ENCODE data around the gene FRMD8. TPM values are rescaled to one million over a fixed set of nuclear protein-coding genes. Genes with fewer than 3 reads are reported as not detected.

FRMD8 gene
- total and polyA plus RNA-seq, 8 donors: 15.0 to 28.9 (median 17.3) TPM

- Histone ChIP-seq H3K4me3 (peak overlapping the region in 1 of 4 donors; percentile 12), H3K27ac (peak overlapping the region in 2 of 4 donors; percentile 7 to 10), H3K9me3 (no peaks in the 10 kb centered on the region), H3K4me1 (peaks cover 37 to 59% (median 38%) of the 10 kb centered on the region in 3 donors), H3K27me3 (no peaks in the 10 kb centered on the region), H3K36me3 (peaks cover 0 to 48% (median 25%) of the 10 kb centered on the region in 3 donors)
- peak in 1 of 6 donors; percentile 22 for DNase-seq
- WGBS, 2 donors: 82 to 88% methylated on average over 9 of the region's 9 CpGs
- TF ChIP-seq CTCF (IDR thresholded peaks at IDR 0.05): no peak
- no peak for ATAC-seq
- intact Hi-C loops (cut with DNase I): no loop called here
- no peak for FAIRE-seq
Measured at GRCh38 chr11:65435411-65435931, 49.0 kb downstream of the FRMD8 start.

- peaks cover 34 to 56% (median 38%) of the 10 kb centered on the region in 3 donors for H3K4me1 ChIP-seq
- no peak for TF ChIP-seq CTCF (IDR thresholded peaks at IDR 0.05)
- FAIRE-seq (no peak), DNase-seq (peak in 2 of 6 donors; percentile 33 to 44), ATAC-seq (peak; percentile 1 to 5 (median 2))
- intact Hi-C loops (cut with DNase I): no loop called here
- H3K27me3 ChIP-seq: no peaks in the 10 kb centered on the region
- peaks cover 0 to 48% (median 25%) of the 10 kb centered on the region in 3 donors for H3K36me3 ChIP-seq
- peak overlapping the region in 1 of 4 donors; percentile 12 for H3K4me3 ChIP-seq
- H3K27ac ChIP-seq: peak overlapping the region in 1 of 4 donors; percentile 7
- 82 to 90% methylated on average over 8 of the region's 8 CpGs for WGBS, 2 donors
- H3K9me3 ChIP-seq: no peaks in the 10 kb centered on the region
Measured at GRCh38 chr11:65435981-65436411, 49.6 kb downstream of the FRMD8 start.

GRCh38 chr11:65436412-65437032, 50.1 kb downstream of the FRMD8 start:
- no peak for FAIRE-seq
- TF ChIP-seq CTCF (IDR thresholded peaks at IDR 0.05): no peak
- H3K4me1 ChIP-seq: peaks cover 29 to 51% (median 41%) of the 10 kb centered on the region in 3 donors
- no peaks in the 10 kb centered on the region for H3K27me3 ChIP-seq
- H3K4me3 ChIP-seq: peak overlapping the region in 1 of 4 donors; percentile 12
- DNase-seq: peak in 1 of 6 donors; percentile 32
- H3K36me3 ChIP-seq: peaks cover 0 to 53% (median 25%) of the 10 kb centered on the region in 3 donors
- peak in 3 of 4 donors; percentile 0 to 3 (median 3) for ATAC-seq
- peak overlapping the region in 1 of 4 donors; percentile 7 for H3K27ac ChIP-seq
- intact Hi-C loops (cut with DNase I): no loop called here
- WGBS, 2 donors: 70 to 75% methylated on average over 5 of the region's 5 CpGs
- no peaks in the 10 kb centered on the region for H3K9me3 ChIP-seq

GRCh38 chr11:65437436-65438227, 51.2 kb downstream of the FRMD8 start:
- WGBS, 2 donors: 70 to 81% methylated on average over 14 of the region's 14 CpGs
- Histone ChIP-seq H3K36me3 (peaks cover 0 to 63% (median 25%) of the 10 kb centered on the region in 3 donors), H3K27ac (no peak overlapping the region), H3K27me3 (no peaks in the 10 kb centered on the region), H3K4me1 (peaks cover 20 to 49% (median 45%) of the 10 kb centered on the region in 3 donors), H3K4me3 (peak overlapping the region in 1 of 4 donors; percentile 6), H3K9me3 (no peaks in the 10 kb centered on the region)
- no peak for TF ChIP-seq CTCF (IDR thresholded peaks at IDR 0.05)
- DNase-seq (peak in 2 of 6 donors; percentile 6 to 25), ATAC-seq (no peak), FAIRE-seq (no peak)
- intact Hi-C loops (cut with DNase I): no loop called here

Measured in pancreas (tissue), 10 donors.